ENCODE data around the gene ANKRD13D. TPM values are rescaled to one million over a fixed set of nuclear protein-coding genes. Genes with fewer than 3 reads are reported as not detected.
A peak's percentile ranks its signal among the peaks of the same experiment; 100 is the strongest.

ANKRD13D gene
- total and polyA plus RNA-seq, 2 experiments from 2014 or later, result 20.3 to 30.8 TPM

DNA sequence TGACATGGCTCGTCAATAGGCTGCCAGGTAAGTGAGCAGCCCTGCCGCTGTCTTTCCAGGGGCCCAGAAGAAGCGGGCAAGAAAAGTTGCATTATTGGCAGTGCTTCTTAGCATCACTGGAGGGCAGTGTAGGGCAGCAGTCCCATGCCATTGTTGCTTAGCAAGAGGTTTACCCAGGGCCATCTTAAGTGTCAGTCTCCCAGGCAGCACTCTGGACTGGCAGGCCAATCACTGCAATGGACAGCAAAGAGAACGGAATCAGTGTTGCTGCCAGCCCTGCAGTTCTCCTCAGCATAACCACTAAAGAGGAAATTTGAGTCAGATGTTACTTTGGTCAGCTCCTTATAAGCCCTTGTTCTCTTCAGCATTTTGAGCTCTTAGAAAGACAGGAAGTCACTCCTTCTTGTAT, 36.3 kb upstream of the ANKRD13D start:
- DNase-seq (ENCODE audit: low spot score) (peak; percentile 58), ATAC-seq (peak; percentile 76)
- no peaks in the 10 kb centered on the region for H3K4me1 ChIP-seq (ENCODE audit: insufficient read depth)
- H2AFZ ChIP-seq, result no peak overlapping the region
- no peaks in the 10 kb centered on the region for H3K9me2 ChIP-seq (ENCODE audit: insufficient read depth)
- peaks cover 36% of the 10 kb centered on the region for H3F3A ChIP-seq (replicated peaks; ENCODE audit: low read depth)
- peaks cover 83% of the 10 kb centered on the region for H3K36me3 ChIP-seq (ENCODE audit: insufficient read depth)
- peaks cover 9% of the 10 kb centered on the region for H3K27me3 Mint-ChIP-seq (ENCODE audit: insufficient read depth, low read depth, poor library complexity)
- H3K27ac ChIP-seq (ENCODE audit: low read depth), result no peak overlapping the region
- H3K4me3 ChIP-seq, result no peak overlapping the region
- TF ChIP-seq, protein P1, sequence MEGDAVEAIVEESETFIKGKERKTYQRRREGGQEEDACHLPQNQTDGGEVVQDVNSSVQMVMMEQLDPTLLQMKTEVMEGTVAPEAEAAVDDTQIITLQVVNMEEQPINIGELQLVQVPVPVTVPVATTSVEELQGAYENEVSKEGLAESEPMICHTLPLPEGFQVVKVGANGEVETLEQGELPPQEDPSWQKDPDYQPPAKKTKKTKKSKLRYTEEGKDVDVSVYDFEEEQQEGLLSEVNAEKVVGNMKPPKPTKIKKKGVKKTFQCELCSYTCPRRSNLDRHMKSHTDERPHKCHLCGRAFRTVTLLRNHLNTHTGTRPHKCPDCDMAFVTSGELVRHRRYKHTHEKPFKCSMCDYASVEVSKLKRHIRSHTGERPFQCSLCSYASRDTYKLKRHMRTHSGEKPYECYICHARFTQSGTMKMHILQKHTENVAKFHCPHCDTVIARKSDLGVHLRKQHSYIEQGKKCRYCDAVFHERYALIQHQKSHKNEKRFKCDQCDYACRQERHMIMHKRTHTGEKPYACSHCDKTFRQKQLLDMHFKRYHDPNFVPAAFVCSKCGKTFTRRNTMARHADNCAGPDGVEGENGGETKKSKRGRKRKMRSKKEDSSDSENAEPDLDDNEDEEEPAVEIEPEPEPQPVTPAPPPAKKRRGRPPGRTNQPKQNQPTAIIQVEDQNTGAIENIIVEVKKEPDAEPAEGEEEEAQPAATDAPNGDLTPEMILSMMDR (conservative IDR thresholded peaks at IDR 0.05; ENCODE audit: low read depth in 2 of 2), result peak; percentile 36 to 51
- no peak for TF ChIP-seq STAT1 (IDR thresholded peaks at IDR 0.05; ENCODE audit: unreplicated experiment)
- H3K27ac Mint-ChIP-seq, result no peak overlapping the region
- H3K4me1 Mint-ChIP-seq, result no peaks in the 10 kb centered on the region
- no peaks in the 10 kb centered on the region for H3K27me3 ChIP-seq (ENCODE audit: insufficient read depth)
- H3K9me3 Mint-ChIP-seq, result no peaks in the 10 kb centered on the region
- peaks cover 3% of the 10 kb centered on the region for H3K79me2 ChIP-seq (replicated peaks; ENCODE audit: insufficient read depth)
- no peak overlapping the region for H3K4me2 ChIP-seq
- peaks cover 46% of the 10 kb centered on the region for H4K20me1 ChIP-seq (replicated peaks; ENCODE audit: insufficient read depth)
- peaks cover 95% of the 10 kb centered on the region for H3K36me3 Mint-ChIP-seq (ENCODE audit: low read depth)
- no peak overlapping the region for H3K4me3 Mint-ChIP-seq

DNA sequence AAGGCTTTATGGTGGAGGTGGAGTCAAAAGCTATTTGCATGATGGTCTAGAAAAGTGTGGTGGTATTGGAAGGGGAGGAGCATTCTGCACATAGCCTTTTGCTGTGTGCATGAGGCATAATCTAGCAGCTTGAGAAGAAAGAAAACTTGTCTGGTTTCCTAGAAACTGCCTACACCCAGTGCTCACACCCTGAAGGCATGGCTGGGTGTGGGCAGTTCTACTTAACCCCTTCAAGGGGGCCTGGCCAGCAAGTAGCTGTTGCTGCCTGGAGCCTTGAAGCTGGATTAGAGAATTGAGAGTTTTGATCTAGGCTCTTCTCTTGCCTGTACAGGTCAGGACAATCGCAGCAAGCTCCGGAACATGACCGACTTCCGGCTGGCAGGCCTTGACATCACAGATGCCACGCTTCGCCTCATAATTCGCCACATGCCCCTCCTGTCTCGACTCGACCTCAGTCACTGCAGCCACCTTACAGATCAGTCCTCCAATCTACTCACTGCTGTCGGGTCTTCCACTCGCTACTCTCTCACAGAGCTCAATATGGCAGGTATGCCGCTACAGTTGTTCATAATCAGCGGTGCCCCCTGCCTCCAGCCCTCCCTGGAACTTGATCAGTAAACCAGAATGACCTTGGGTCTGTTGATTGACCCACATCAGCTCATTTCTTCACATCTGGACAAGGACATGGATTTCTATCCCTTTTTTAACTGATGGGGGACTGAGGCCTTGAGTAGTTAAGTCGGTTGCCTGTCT, 35.1 kb upstream of the ANKRD13D start:
- Histone ChIP-seq H3K9me2 (ENCODE audit: insufficient read depth) (no peaks in the 10 kb centered on the region), H4K20me1 (replicated peaks; ENCODE audit: insufficient read depth) (peaks cover 33% of the 10 kb centered on the region), H3K4me2 (no peak overlapping the region), H2AFZ (no peak overlapping the region), H3K36me3 (ENCODE audit: insufficient read depth) (peaks cover 71% of the 10 kb centered on the region), H3K27me3 (ENCODE audit: insufficient read depth) (no peaks in the 10 kb centered on the region), H3K4me3 (no peak overlapping the region), H3F3A (replicated peaks; ENCODE audit: low read depth) (peaks cover 31% of the 10 kb centered on the region), H3K27ac (ENCODE audit: low read depth) (no peak overlapping the region), H3K79me2 (replicated peaks; ENCODE audit: insufficient read depth) (no peaks in the 10 kb centered on the region; the same call in 1 of the 2 replicates), H3K4me1 (ENCODE audit: insufficient read depth) (no peaks in the 10 kb centered on the region)
- H3K36me3 Mint-ChIP-seq (ENCODE audit: low read depth), result peaks cover 83% of the 10 kb centered on the region
- no peak for TF ChIP-seq REST (IDR thresholded peaks at IDR 0.05; ENCODE audit: unreplicated experiment)
- no peak for TF ChIP-seq CREB1 (CRISPR knock-in tag; IDR thresholded peaks at IDR 0.05; ENCODE audit: low read depth)
- no peak for TF ChIP-seq STAT1 (IDR thresholded peaks at IDR 0.05; ENCODE audit: unreplicated experiment)
- TF ChIP-seq, protein P1 (conservative IDR thresholded peaks at IDR 0.05; ENCODE audit: low read depth in 2 of 2), result no peak
- TF ChIP-seq JUNB (IDR thresholded peaks at IDR 0.05; ENCODE audit: unreplicated experiment), result no peak
- no peak for TF ChIP-seq ZNF114 (CRISPR knock-in tag; IDR thresholded peaks at IDR 0.05)
- TF ChIP-seq, protein P2, sequence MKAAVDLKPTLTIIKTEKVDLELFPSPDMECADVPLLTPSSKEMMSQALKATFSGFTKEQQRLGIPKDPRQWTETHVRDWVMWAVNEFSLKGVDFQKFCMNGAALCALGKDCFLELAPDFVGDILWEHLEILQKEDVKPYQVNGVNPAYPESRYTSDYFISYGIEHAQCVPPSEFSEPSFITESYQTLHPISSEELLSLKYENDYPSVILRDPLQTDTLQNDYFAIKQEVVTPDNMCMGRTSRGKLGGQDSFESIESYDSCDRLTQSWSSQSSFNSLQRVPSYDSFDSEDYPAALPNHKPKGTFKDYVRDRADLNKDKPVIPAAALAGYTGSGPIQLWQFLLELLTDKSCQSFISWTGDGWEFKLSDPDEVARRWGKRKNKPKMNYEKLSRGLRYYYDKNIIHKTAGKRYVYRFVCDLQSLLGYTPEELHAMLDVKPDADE (IDR thresholded peaks at IDR 0.05), result no peak
- H3K4me1 Mint-ChIP-seq, result no peaks in the 10 kb centered on the region
- no peaks in the 10 kb centered on the region for H3K9me3 Mint-ChIP-seq
- H3K4me3 Mint-ChIP-seq, result no peak overlapping the region; the same call in 2 of the 3 replicates
- H3K27me3 Mint-ChIP-seq (ENCODE audit: insufficient read depth, low read depth, poor library complexity), result peaks cover 9% of the 10 kb centered on the region
- no peak overlapping the region for H3K27ac Mint-ChIP-seq
- no peak for ATAC-seq
- no peak for DNase-seq (ENCODE audit: low spot score)
